GM18951 (cell line): ENCODE measurements around the gene LYSMD2.

Source experiments
- POLR2A ChIP-seq: IDR thresholded peaks from 4 replicates; pipeline ENCODE4 v1.6.1; 2011; ENCODE audit warnings: mild to moderate bottlenecking; ENCODE audit not compliant: insufficient read length, insufficient read depth; ENCODE audit errors: extremely low read depth
- in situ Hi-C: fragments of 300-500 bp; cut with MboI; formaldehyde crosslinking; loops from one replicate; pipeline ENCODE4 v1.12.0; 2022; ENCODE audit warnings: low sequenced_read_pairs, mixed read lengths, inconsistent platforms; ENCODE audit not compliant: unreplicated experiment

Gene LYSMD2

GRCh38 chr15:51720201-51720995 lies 17.1 kb downstream of the LYSMD2 start:
- TF ChIP-seq POLR2A = no peak
- in situ Hi-C loops = no loop called here

- in situ Hi-C loops = no loop called here
- no peak for TF ChIP-seq POLR2A
Measured at GRCh38 chr15:51718746-51719145, 18.7 kb downstream of the LYSMD2 start.

- no peak for TF ChIP-seq POLR2A
- in situ Hi-C loops = no loop called here
Measured at GRCh38 chr15:51718219-51718618, 19.2 kb downstream of the LYSMD2 start.

GRCh38 chr15:51714911-51715310 lies 22.5 kb downstream of the LYSMD2 start:
- in situ Hi-C loops = no loop called here
- TF ChIP-seq POLR2A = no peak

- no peak for TF ChIP-seq POLR2A
- in situ Hi-C loops = no loop called here
Measured at GRCh38 chr15:51714162-51714561, 23.3 kb downstream of the LYSMD2 start.

- in situ Hi-C loops = no loop called here
Measured at GRCh38 chr15:51709031-51709430, 28.4 kb downstream of the LYSMD2 start.

GRCh38 chr15:51708013-51708412 lies 29.4 kb downstream of the LYSMD2 start:
- no peak for TF ChIP-seq POLR2A
- in situ Hi-C loops = no loop called here

More at GRCh38 chr15:51709031-51709430, 28.4 kb downstream of the LYSMD2 start:
- no peak for TF ChIP-seq POLR2A

GRCh38 chr15:51706926-51707608 lies 30.4 kb downstream of the LYSMD2 start:
- no peak for TF ChIP-seq POLR2A
- in situ Hi-C loops = no loop called here

GRCh38 chr15:51706291-51706690 lies 31.2 kb downstream of the LYSMD2 start:
- in situ Hi-C loops = no loop called here
- TF ChIP-seq POLR2A = no peak

GRCh38 chr15:51702710-51703109 lies 34.7 kb downstream of the LYSMD2 start:
- in situ Hi-C loops = no loop called here
- TF ChIP-seq POLR2A = no peak

GRCh38 chr15:51699373-51699772 lies 38.1 kb downstream of the LYSMD2 start:
- in situ Hi-C loops = no loop called here
- no peak for TF ChIP-seq POLR2A

- in situ Hi-C loops = no loop called here
- no peak for TF ChIP-seq POLR2A
Measured at GRCh38 chr15:51697163-51697562, 40.3 kb downstream of the LYSMD2 start.

GRCh38 chr15:51696566-51696965 lies 40.9 kb downstream of the LYSMD2 start:
- in situ Hi-C loops = no loop called here
- no peak for TF ChIP-seq POLR2A

GRCh38 chr15:51692154-51692553 lies 45.3 kb downstream of the LYSMD2 start:
- TF ChIP-seq POLR2A = no peak
- in situ Hi-C loops = no loop called here

GRCh38 chr15:51688863-51689262 lies 48.6 kb downstream of the LYSMD2 start:
- TF ChIP-seq POLR2A = no peak
- in situ Hi-C loops = no loop called here

GRCh38 chr15:51687565-51687964 lies 49.9 kb downstream of the LYSMD2 start:
- in situ Hi-C loops = no loop called here
- no peak for TF ChIP-seq POLR2A
